HG02798 (cell line): ENCODE data around the gene CADPS2.

ENCODE experiments used
- ATAC-seq: cut with Tn5 transposase; IDR thresholded peaks from one replicate; pipeline ENCODE4 v1.9.1; 2021; ENCODE audit warnings: mild to moderate bottlenecking; ENCODE audit not compliant: unreplicated experiment, poor library complexity

CADPS2 gene

GRCh38 chr7:122485856-122486255 is 400.4 kb downstream of the CADPS2 start:
- ATAC-seq: no peak

- no peak for ATAC-seq
Observed at GRCh38 chr7:122482212-122482611, 404.0 kb downstream of the CADPS2 start.

GRCh38 chr7:122470859-122471258 is 415.4 kb downstream of the CADPS2 start:
- ATAC-seq: no peak

GRCh38 chr7:122468945-122469344 is 417.3 kb downstream of the CADPS2 start:
- no peak for ATAC-seq

- ATAC-seq: no peak
Observed at GRCh38 chr7:122467661-122468449, 418.4 kb downstream of the CADPS2 start.

GRCh38 chr7:122465296-122465695 is 421.0 kb downstream of the CADPS2 start:
- ATAC-seq: no peak

GRCh38 chr7:122463631-122464030 is 422.6 kb downstream of the CADPS2 start:
- ATAC-seq: no peak

GRCh38 chr7:122460936-122461335 is 425.3 kb downstream of the CADPS2 start:
- ATAC-seq: no peak

GRCh38 chr7:122457969-122458368 is 428.3 kb downstream of the CADPS2 start:
- no peak for ATAC-seq

GRCh38 chr7:122457325-122457724 is 428.9 kb downstream of the CADPS2 start:
- ATAC-seq: no peak

- no peak for ATAC-seq
Observed at GRCh38 chr7:122454776-122455507, 431.3 kb downstream of the CADPS2 start.

- no peak for ATAC-seq
Observed at GRCh38 chr7:122453432-122453831, 432.8 kb downstream of the CADPS2 start.

GRCh38 chr7:122448893-122449589 is 437.2 kb downstream of the CADPS2 start:
- ATAC-seq: no peak

- ATAC-seq: no peak
Observed at GRCh38 chr7:122442929-122443328, 443.3 kb downstream of the CADPS2 start.

GRCh38 chr7:122438492-122438891 is 447.8 kb downstream of the CADPS2 start:
- ATAC-seq: no peak

- ATAC-seq: no peak
Observed at GRCh38 chr7:122438006-122438405, 448.3 kb downstream of the CADPS2 start.

GRCh38 chr7:122433765-122434164 is 452.5 kb downstream of the CADPS2 start:
- ATAC-seq: no peak

- ATAC-seq: no peak
Observed at GRCh38 chr7:122430710-122431109, 455.6 kb downstream of the CADPS2 start.

- ATAC-seq: no peak
Observed at GRCh38 chr7:122429926-122430325, 456.3 kb downstream of the CADPS2 start.

- ATAC-seq: no peak
Observed at GRCh38 chr7:122425731-122426130, 460.5 kb downstream of the CADPS2 start.

- no peak for ATAC-seq
Observed at GRCh38 chr7:122423591-122423990, 462.7 kb downstream of the CADPS2 start.
